HEK293T (cell line): ENCODE results near the gene LMAN2.

ENCODE experiments used
- ARNT ChIP-seq: fragments of 450-650 bp; IDR thresholded peaks from 2 replicates; pipeline ENCODE4 v1.6.1; 2017; ENCODE audit warnings: mild to moderate bottlenecking
- CTBP1 ChIP-seq: fragments of 450-650 bp; IDR thresholded peaks from 2 replicates; pipeline ENCODE4 v1.6.1; 2016; ENCODE audit warnings: borderline replicate concordance
- ELF4 ChIP-seq: fragments of 450-650 bp; IDR thresholded peaks from 2 replicates; pipeline ENCODE4 v1.6.1; 2017; ENCODE audit warnings: antibody characterized with exemption
- FOXA1 ChIP-seq: fragments of 450-650 bp; IDR thresholded peaks from 2 replicates; pipeline ENCODE4 v1.6.1; 2016; ENCODE audit warnings: mild to moderate bottlenecking
- FOXM1 ChIP-seq: fragments of 450-650 bp; IDR thresholded peaks from 2 replicates; pipeline ENCODE4 v1.6.1; 2017; ENCODE audit warnings: mild to moderate bottlenecking, borderline replicate concordance
- NFRKB ChIP-seq: fragments of 450-650 bp; IDR thresholded peaks from 2 replicates; pipeline ENCODE4 v1.6.1; 2016; ENCODE audit warnings: mild to moderate bottlenecking, moderate library complexity
- SP1 ChIP-seq: fragments of 450-650 bp; IDR thresholded peaks from 2 replicates; pipeline ENCODE4 v1.6.1; 2017
- SUZ12 ChIP-seq: fragments of 450-650 bp; IDR thresholded peaks from 2 replicates; pipeline ENCODE4 v1.6.1; 2016; ENCODE audit warnings: mild to moderate bottlenecking
- TARDBP ChIP-seq: fragments of 450-650 bp; IDR thresholded peaks from 2 replicates; pipeline ENCODE4 v1.6.1; 2016

GRCh38 chr5:177302354-177303110 is 48.9 kb downstream of the LMAN2 start:
- no peak for TF ChIP-seq FOXA1
- TF ChIP-seq SUZ12: no peak
- no peak for TF ChIP-seq FOXM1
- TF ChIP-seq NFRKB: no peak
- no peak for TF ChIP-seq SP1
- TF ChIP-seq ELF4: no peak
- no peak for TF ChIP-seq TARDBP
- TF ChIP-seq CTBP1: no peak
- TF ChIP-seq ARNT: no peak
